HCT116 (cell line): ENCODE data around the gene FGF3. TPM values are rescaled to one million over a fixed set of nuclear protein-coding genes. Genes with fewer than 3 reads are reported as not detected.

ENCODE experiments used
- ATAC-seq: fragments of 200-7000 bp; cut with Tn5 transposase; 2 replicates; pipeline ENCODE4 v1.9.1; 2020; ENCODE audit warnings: mild to moderate bottlenecking, moderate library complexity
- BruUV-seq: library from RNA; stranded (reverse); fragments of 400-500 nt; replicated peaks from 2 replicates; lab custom pipeline; 2021; lab: Mats Ljungman, UMichigan
- CTCF ChIA-PET: fragments of 300-600 bp; sonication (Branson Sonifier 250); formaldehyde crosslinking; loops from one replicate; lab custom pipeline; 2021; ENCODE audit warnings: antibody characterized with exemption; lab: Charles Lee
- POLR2A ChIA-PET: fragments of 300-600, 350-600 bp; sonication (Branson Sonifier 250); formaldehyde crosslinking; loops from one replicate; lab custom pipeline; 2021; ENCODE audit warnings: antibody characterized with exemption; lab: Charles Lee
- RAD21 ChIA-PET, 2 experiments: fragments of 300-600 bp; sonication (Branson Sonifier 250); formaldehyde crosslinking; loops; one replicate each; lab custom pipeline; 2023; ENCODE audit warnings: low total read pairs in 2 of 2; ENCODE audit not compliant: uncharacterized antibody in 2 of 2, unreplicated experiment in 2 of 2, low non-redundant PET in 1 of 2; lab: Charles Lee
- DNase-seq: peaks from one replicate; pipeline ENCODE4 v3.0.0-alpha.2; 2010; ENCODE audit warnings: low read depth, low spot score
- H2AFZ ChIP-seq: fragments of 200-600 bp; shearing (Covaris generic), sonication (generic); 2 replicates; pipeline ENCODE4 v1.6.1; 2017; ENCODE audit warnings: low read depth, mixed run types, mixed read lengths, antibody characterized with exemption, low read length; ENCODE audit not compliant: poor library complexity, severe bottlenecking
- H3K27ac ChIP-seq: 2 replicates; pipeline ENCODE4 v1.5.1; 2012; ENCODE audit warnings: low read depth, low read length
- H3K27me3 ChIP-seq: fragments of 200-600 bp; sonication (generic); 2 replicates; pipeline ENCODE4 v1.6.1; 2016; ENCODE audit warnings: mixed run types, low read length, mixed read lengths; ENCODE audit not compliant: insufficient read depth
- H3K36me3 ChIP-seq, 2 experiments: fragments of 200-500 bp in 1 of 2; fragments of 200-600 bp in 1 of 2; sonication (Bioruptor generic) in 1 of 2; sonication (generic) in 1 of 2; 2 replicates each; pipeline versions ENCODE4 v1.5.1 to v1.6.1; 2014 to 2016; ENCODE audit warnings: low read length in 2 of 2, inconsistent platforms in 1 of 2, mixed read lengths in 1 of 2, mixed run types in 1 of 2; ENCODE audit not compliant: insufficient read depth in 2 of 2, control insufficient read depth in 1 of 2
- H3K4me1 ChIP-seq, 2 experiments: fragments of 200-600 bp in 1 of 2; sonication (generic) in 1 of 2; 2 replicates each; pipeline versions ENCODE4 v1.5.1 to v1.6.1; 2012 to 2017; ENCODE audit warnings: low read length in 2 of 2, inconsistent platforms in 1 of 2, mild to moderate bottlenecking in 1 of 2, mixed read lengths in 1 of 2, mixed run types in 1 of 2, moderate library complexity in 1 of 2; ENCODE audit not compliant: insufficient read depth in 2 of 2, control insufficient read depth in 1 of 2
- H3K4me2 ChIP-seq: fragments of 200-600 bp; sonication (generic); 2 replicates; pipeline ENCODE4 v1.6.1; 2017; ENCODE audit warnings: mixed run types, low read length, mixed read lengths
- H3K4me3 ChIP-seq, 2 experiments: fragments of 200-600 bp in 1 of 2; sonication (generic) in 1 of 2; replicated peaks in 1 of 2; 2 replicates each; pipeline ENCODE4 v1.5.1; 2011 to 2016; ENCODE audit warnings: low read length in 2 of 2, control low read depth in 1 of 2, low read depth in 1 of 2, mild to moderate bottlenecking in 1 of 2, mixed read lengths in 1 of 2, mixed run types in 1 of 2
- H3K79me2 ChIP-seq: fragments of 200-600 bp; sonication (generic); 2 replicates; pipeline ENCODE4 v1.6.1; 2017; ENCODE audit warnings: mild to moderate bottlenecking, mixed run types, low read length, moderate library complexity, mixed read lengths; ENCODE audit not compliant: insufficient read depth
- H3K9ac ChIP-seq: fragments of 200-600 bp; sonication (generic); 2 replicates; pipeline ENCODE4 v1.6.1; 2016; ENCODE audit warnings: low read length, mixed read lengths
- H3K9me2 ChIP-seq: fragments of 200-600 bp; sonication (generic), shearing (Covaris generic); 2 replicates; pipeline ENCODE4 v1.6.1; 2017; ENCODE audit warnings: mixed run types, mild to moderate bottlenecking, moderate library complexity; ENCODE audit not compliant: insufficient read depth
- H3K9me3 ChIP-seq, 2 experiments: fragments of 200-500 bp in 1 of 2; fragments of 200-600 bp in 1 of 2; sonication (Bioruptor generic) in 1 of 2; sonication (generic) in 1 of 2; 2 replicates each; pipeline ENCODE4 v1.6.1; 2014 to 2017; ENCODE audit warnings: low read length in 2 of 2, mixed read lengths in 2 of 2, inconsistent platforms in 1 of 2, low read depth in 1 of 2, mild to moderate bottlenecking in 1 of 2, mixed run types in 1 of 2, moderate library complexity in 1 of 2; ENCODE audit not compliant: control insufficient read depth in 1 of 2, insufficient read depth in 1 of 2
- H4K20me1 ChIP-seq: fragments of 200-600 bp; sonication (generic), shearing (Covaris generic); 2 replicates; pipeline ENCODE4 v1.6.1; 2017; ENCODE audit warnings: mixed run types, mild to moderate bottlenecking, moderate library complexity; ENCODE audit not compliant: insufficient read depth
- CBX3 ChIP-seq: IDR thresholded peaks from 2 replicates; pipeline ENCODE4 v1.6.1; 2012; ENCODE audit warnings: low read depth
- CEBPB ChIP-seq: IDR thresholded peaks from 2 replicates; pipeline ENCODE4 v1.6.1; 2012; ENCODE audit warnings: low read depth
- CTCF ChIP-seq, 3 experiments: fragments of 200-600 bp in 1 of 3; sonication (generic) in 1 of 3; IDR thresholded peaks in 2 of 3; conservative IDR thresholded peaks in 1 of 3; 2 replicates each; pipeline ENCODE4 v1.5.1; 2012 to 2017; ENCODE audit warnings: low read depth in 2 of 3, low read length in 2 of 3, antibody characterized with exemption in 1 of 3, borderline replicate concordance in 1 of 3, control low read depth in 1 of 3, mild to moderate bottlenecking in 1 of 3, mixed read lengths in 1 of 3, mixed run types in 1 of 3, moderate library complexity in 1 of 3; ENCODE audit not compliant: insufficient read depth in 1 of 3
- EZH2phosphoT487 ChIP-seq: fragments of 200-600 bp; IDR thresholded peaks from 2 replicates; pipeline ENCODE4 v1.6.1; 2018; ENCODE audit warnings: antibody characterized with exemption, borderline replicate concordance
- POLR2A ChIP-seq: IDR thresholded peaks from 2 replicates; pipeline ENCODE4 v1.7.0; 2011; ENCODE audit warnings: borderline replicate concordance; ENCODE audit not compliant: insufficient read depth, insufficient read length; ENCODE audit errors: extremely low read depth
- SRF ChIP-seq: IDR thresholded peaks from 2 replicates; pipeline ENCODE4 v1.6.1; 2012; ENCODE audit warnings: low read depth
- YY1 ChIP-seq: IDR thresholded peaks from 2 replicates; pipeline ENCODE4 v1.6.1; 2011; ENCODE audit warnings: low read length, low read depth, moderate library complexity, mild to moderate bottlenecking; ENCODE audit not compliant: insufficient replicate concordance; ENCODE audit errors: extremely low read depth
- ZFX ChIP-seq: fragments of 450-650 bp; IDR thresholded peaks from 2 replicates; pipeline ENCODE4 v1.6.1; 2017
- intact Hi-C: fragments of 100-400 bp; cut with micrococcal nuclease; formaldehyde crosslinking; loops from 2 replicates; pipeline ENCODE4 v1.10.0; 2022
- total RNA-seq: library from RNA; stranded (reverse); gene quantifications from one replicate; pipeline ENCODE4 v1.2.1, GENCODE V29; 2021; ENCODE audit not compliant: unreplicated experiment
- TF ChIP-seq, protein P1 (sequence below): IDR thresholded peaks from 2 replicates; pipeline ENCODE4 v1.6.1; 2012

The FGF3 gene
- total RNA-seq, 1 experiment from 2014 or later: not detected

GRCh38 chr11:69804769-69805508 lies 14.3 kb downstream of the FGF3 start:
- H3K79me2 ChIP-seq: no peaks in the 10 kb centered on the region
- ATAC-seq (no peak), DNase-seq (no peak)
- H3K9me3 ChIP-seq: no peaks in the 10 kb centered on the region
- no peak overlapping the region for H3K27ac ChIP-seq
- H3K4me3 ChIP-seq: no peak overlapping the region
- CTCF ChIA-PET: no interaction called here
- H3K36me3 ChIP-seq: no peaks in the 10 kb centered on the region
- no peaks in the 10 kb centered on the region for H3K9me2 ChIP-seq
- peaks cover 0 to 17% of the 10 kb centered on the region in 2 experiments; a peak in 3 of 4 replicates for H3K4me1 ChIP-seq
- no peak overlapping the region for H3K4me2 ChIP-seq
- BruUV-seq: no TSS peak
- RAD21 ChIA-PET: no interaction called here
- POLR2A ChIA-PET: no interaction called here
- TF ChIP-seq CBX3: no peak
- TF ChIP-seq, protein P1, sequence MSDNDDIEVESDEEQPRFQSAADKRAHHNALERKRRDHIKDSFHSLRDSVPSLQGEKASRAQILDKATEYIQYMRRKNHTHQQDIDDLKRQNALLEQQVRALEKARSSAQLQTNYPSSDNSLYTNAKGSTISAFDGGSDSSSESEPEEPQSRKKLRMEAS: no peak
- no peak for TF ChIP-seq CEBPB
- TF ChIP-seq CTCF (IDR thresholded peaks at IDR 0.05 in 2 of 3, conservative IDR thresholded peaks at IDR 0.05 in 1 of 3; ENCODE audit: borderline replicate concordance in 1 of 3, insufficient read depth in 1 of 3, low read depth in 2 of 3, low read length in 2 of 3): no peak
- no peak for TF ChIP-seq YY1
- no peak for TF ChIP-seq POLR2A
- TF ChIP-seq SRF: no peak
- no peak for TF ChIP-seq ZFX
- TF ChIP-seq EZH2phosphoT487: no peak
- H3K9ac ChIP-seq: no peak overlapping the region
- no peaks in the 10 kb centered on the region for H4K20me1 ChIP-seq
- no peaks in the 10 kb centered on the region for H3K27me3 ChIP-seq
- H2AFZ ChIP-seq: no peak overlapping the region
- intact Hi-C loops: loop anchor here (5.0 kb wide), 1 partner anchor 88 kb away; no protein-coding TSS in a partner anchor
